ENCODE data around the gene TMEM179. TPM values are rescaled to one million over a fixed set of nuclear protein-coding genes. Genes with fewer than 3 reads are reported as not detected.

Gene TMEM179
- total and polyA plus RNA-seq, 8 donors: 1.1 to 35.3 (median 3.3) TPM

GRCh38 chr14:104588066-104588857 is 16.3 kb downstream of the TMEM179 start:
- peak in 2 of 6 donors; percentile 23 to 45 for DNase-seq
- Histone ChIP-seq H3K27ac (no peak overlapping the region), H3K4me1 (no peaks in the 10 kb centered on the region), H3K4me3 (no peak overlapping the region), H3K9me3 (no peaks in the 10 kb centered on the region), H3K36me3 (no peaks in the 10 kb centered on the region), H3K27me3 (no peaks in the 10 kb centered on the region)
- TF ChIP-seq CTCF (IDR thresholded peaks at IDR 0.05): no peak
- intact Hi-C loops (cut with DNase I): no loop called here
- no peak for FAIRE-seq
- ATAC-seq: peak in 1 of 4 donors; percentile 24
- 65 to 79% methylated on average over 37 to 38 of the region's 38 CpGs for WGBS, 2 donors

DNA sequence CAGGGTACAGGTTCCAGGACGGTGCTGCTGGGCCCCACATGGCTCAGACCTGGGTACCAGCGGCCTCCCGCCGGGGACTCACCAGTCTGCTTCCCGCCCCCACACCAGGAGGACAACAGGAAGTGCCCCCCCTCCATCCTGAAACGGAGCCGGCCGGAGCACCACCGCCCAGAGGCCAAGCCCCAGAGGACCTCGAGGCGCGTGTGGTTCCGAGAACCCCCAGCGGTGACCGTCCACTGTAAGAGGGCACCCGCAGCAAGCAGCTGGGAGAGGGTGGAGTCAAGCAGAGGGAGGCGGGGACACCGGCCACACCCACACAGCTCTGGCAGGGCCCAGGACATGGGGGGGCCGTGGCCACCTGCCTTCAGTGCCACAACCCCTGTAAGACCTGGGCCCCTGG is 16.9 kb downstream of the TMEM179 start:
- DNase-seq: peak in 1 of 6 donors; percentile 75
- no peak for TF ChIP-seq CTCF (IDR thresholded peaks at IDR 0.05)
- H3K36me3 ChIP-seq: no peaks in the 10 kb centered on the region
- no peaks in the 10 kb centered on the region for H3K27me3 ChIP-seq
- peak in 1 of 4 donors; percentile 19 for ATAC-seq
- no peak overlapping the region for H3K4me3 ChIP-seq
- 51 to 66% methylated on average over 19 of the region's 19 CpGs for WGBS, 2 donors
- H3K9me3 ChIP-seq: no peaks in the 10 kb centered on the region
- no peaks in the 10 kb centered on the region for H3K4me1 ChIP-seq
- intact Hi-C loops (cut with DNase I): no loop called here
- FAIRE-seq: no peak
- H3K27ac ChIP-seq: no peak overlapping the region

- ATAC-seq (peak in 3 of 4 donors; percentile 30 to 46 (median 43)), FAIRE-seq (no peak), DNase-seq (peak in 1 of 6 donors; percentile 72)
- TF ChIP-seq CTCF (IDR thresholded peaks at IDR 0.05): no peak
- Histone ChIP-seq H3K9me3 (no peaks in the 10 kb centered on the region), H3K27ac (no peak overlapping the region), H3K36me3 (no peaks in the 10 kb centered on the region), H3K4me1 (peaks cover 0 to 5% (median 0%) of the 10 kb centered on the region in 3 donors), H3K27me3 (no peaks in the 10 kb centered on the region), H3K4me3 (no peak overlapping the region)
- WGBS, 2 donors: 58 to 67% methylated on average over 15 to 19 of the region's 19 CpGs
- intact Hi-C loops (cut with DNase I): no loop called here
Measured at GRCh38 chr14:104586832-104587620, 17.5 kb downstream of the TMEM179 start.

DNA sequence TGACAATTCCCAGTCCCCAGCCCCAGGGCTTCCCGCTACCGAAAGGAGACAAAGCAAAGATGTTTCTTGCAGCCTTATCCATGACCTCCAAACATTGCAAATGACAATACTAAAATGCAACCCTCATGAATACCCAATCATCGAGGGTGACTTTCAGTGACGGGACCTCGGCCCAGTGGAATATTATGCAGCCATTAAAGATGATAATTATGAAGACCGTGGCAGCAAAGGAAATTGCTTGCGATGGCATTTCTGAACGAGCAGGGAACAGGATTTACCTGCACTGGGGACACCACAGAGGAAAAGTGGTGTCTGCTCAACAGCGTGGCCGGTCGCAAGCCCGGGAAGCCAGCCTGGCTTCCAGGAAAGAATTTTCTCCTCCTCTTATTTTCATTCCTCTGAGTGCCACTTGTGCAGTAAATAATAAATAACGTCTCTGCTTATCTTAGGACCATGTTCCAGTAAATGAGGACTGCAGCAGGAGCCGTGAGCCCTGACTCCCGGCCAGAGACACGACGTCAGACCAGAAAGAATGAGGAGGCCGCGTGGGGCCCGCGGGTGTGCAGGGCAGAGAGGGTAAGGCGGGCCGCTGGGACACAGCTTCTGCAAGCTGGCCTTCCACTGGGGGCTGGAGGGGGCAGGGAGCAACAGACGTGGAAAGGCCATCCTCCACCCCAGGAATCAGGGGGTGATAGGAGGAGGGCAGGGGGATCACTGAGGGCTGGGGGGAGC is 18.4 kb downstream of the TMEM179 start:
- Histone ChIP-seq H3K4me3 (no peak overlapping the region), H3K27me3 (no peaks in the 10 kb centered on the region), H3K9me3 (no peaks in the 10 kb centered on the region), H3K4me1 (peaks cover 0 to 5% (median 2%) of the 10 kb centered on the region in 3 donors), H3K36me3 (no peaks in the 10 kb centered on the region), H3K27ac (no peak overlapping the region)
- intact Hi-C loops (cut with DNase I): no loop called here
- TF ChIP-seq CTCF (IDR thresholded peaks at IDR 0.05): no peak
- WGBS, 2 donors: 58 to 61% methylated on average over 24 of the region's 24 CpGs
- DNase-seq (peak in 3 of 6 donors; percentile 30 to 54 (median 44)), FAIRE-seq (no peak), ATAC-seq (peak in 1 of 4 donors; percentile 30)

All from pancreas (tissue), 10 donors.